GM12878 (cell line): ENCODE data around the gene COPS6. TPM values are rescaled to one million over a fixed set of nuclear protein-coding genes. Genes with fewer than 3 reads are reported as not detected.

ENCODE experiments used
- ATAC-seq: fragments of 200-7000 bp; cut with Tn5 transposase; 3 replicates; pipeline ENCODE4 v1.9.1; 2020; ENCODE audit warnings: mild to moderate bottlenecking, moderate library complexity
- BruUV-seq: library from RNA; stranded (reverse); fragments of 400-500 nt; replicated peaks from 2 replicates; lab custom pipeline; 2021; lab: Mats Ljungman, UMichigan
- CTCF ChIA-PET: fragments of 300-600 bp; sonication (Branson Sonifier 250); formaldehyde crosslinking; extraction: SDS; loops from one replicate; lab custom pipeline; 2021; ENCODE audit warnings: inconsistent platforms; lab: Yijun Ruan, JAX
- POLR2A ChIA-PET: fragments of 350-600 bp; formaldehyde crosslinking; extraction: SDS; loops from one replicate; lab custom pipeline; 2021; ENCODE audit warnings: inconsistent platforms; lab: Charles Lee
- RAD21 ChIA-PET: fragments of 300-600 bp; sonication (Branson Sonifier 250); formaldehyde crosslinking; loops from one replicate; lab custom pipeline; 2023; ENCODE audit warnings: antibody characterized with exemption; ENCODE audit not compliant: unreplicated experiment; lab: Charles Lee
- SMC1A ChIA-PET: fragments of 300-600 bp; sonication (Branson Sonifier 250); formaldehyde crosslinking; loops from one replicate; lab custom pipeline; 2023; ENCODE audit not compliant: unreplicated experiment, uncharacterized antibody; lab: Charles Lee
- DNase-seq: peaks from one replicate; pipeline ENCODE4 v3.0.0-alpha.2; 2011; ENCODE audit warnings: low read depth, low spot score
- FAIRE-seq: peaks from 3 replicates; lab custom pipeline; 2011; peaks lifted over from hg19 to GRCh38; lab: Jason Lieb, UNC
- H2AFZ ChIP-seq: 2 replicates; pipeline ENCODE4 v1.6.0; 2011; ENCODE audit warnings: low read depth, low read length, control low read depth; ENCODE audit not compliant: control insufficient read depth
- H3K27ac ChIP-seq: 2 replicates; pipeline ENCODE4 v1.5.1; 2011; ENCODE audit warnings: control low read depth; ENCODE audit not compliant: control insufficient read depth, insufficient read depth
- H3K27me3 ChIP-seq, 2 experiments: replicated peaks in 1 of 2; 2 replicates each; pipeline versions ENCODE4 v1.6.0 to v1.6.1; 2011; ENCODE audit warnings: low read length in 1 of 2; ENCODE audit not compliant: control insufficient read depth in 2 of 2, insufficient read depth in 2 of 2
- H3K36me3 ChIP-seq, 2 experiments: 2 replicates each; pipeline ENCODE4 v1.5.1; 2011; ENCODE audit warnings: low read length in 1 of 2; ENCODE audit not compliant: control insufficient read depth in 2 of 2, insufficient read depth in 2 of 2
- H3K4me1 ChIP-seq: 2 replicates; pipeline ENCODE4 v1.6.1; 2011; ENCODE audit warnings: mild to moderate bottlenecking, low read length, moderate library complexity, mixed read lengths; ENCODE audit not compliant: control insufficient read depth, insufficient read depth
- H3K4me2 ChIP-seq: 2 replicates; pipeline ENCODE4 v1.6.0; 2011; ENCODE audit warnings: control low read depth; ENCODE audit not compliant: control insufficient read depth, insufficient read depth
- H3K4me3 ChIP-seq: fragments of 200-600 bp; sonication (generic); 2 replicates; pipeline ENCODE4 v1.5.1; 2016
- H3K79me2 ChIP-seq: 2 replicates; pipeline ENCODE4 v1.6.0; 2011; ENCODE audit warnings: low read length; ENCODE audit not compliant: control insufficient read depth, insufficient read depth
- H3K9ac ChIP-seq: 2 replicates; pipeline ENCODE4 v1.8.0; 2011; ENCODE audit warnings: low read length, control low read depth, mixed read lengths; ENCODE audit not compliant: control insufficient read depth, insufficient read depth
- H3K9me3 ChIP-seq: replicated peaks from 3 replicates; pipeline ENCODE4 v1.5.1; 2011; ENCODE audit warnings: mild to moderate bottlenecking, low read length; ENCODE audit not compliant: control insufficient read depth, insufficient read depth
- H4K20me1 ChIP-seq: 2 replicates; pipeline ENCODE4 v1.6.0; 2011; ENCODE audit not compliant: control insufficient read depth, insufficient read depth
- EED ChIP-seq: sonication (generic); IDR thresholded peaks from 2 replicates; pipeline ENCODE4 v1.6.1; 2016; ENCODE audit warnings: antibody characterized with exemption, low read depth
- KLF5 ChIP-seq: fragments of 450-650 bp; IDR thresholded peaks from 2 replicates; pipeline ENCODE4 v1.6.1; 2014; ENCODE audit warnings: mild to moderate bottlenecking; ENCODE audit not compliant: partially characterized antibody
- NR2C1 ChIP-seq: fragments of 450-650 bp; IDR thresholded peaks from 2 replicates; pipeline ENCODE4 v1.6.1; 2017; ENCODE audit warnings: antibody characterized with exemption, mild to moderate bottlenecking, moderate library complexity
- POU2F2 ChIP-seq: IDR thresholded peaks from 3 replicates; pipeline ENCODE4 v1.6.1; 2011; ENCODE audit warnings: low read depth, mild to moderate bottlenecking, low read length, borderline replicate concordance
- RAD21 ChIP-seq: IDR thresholded peaks from 2 replicates; pipeline ENCODE4 v1.6.1; 2011; ENCODE audit warnings: mild to moderate bottlenecking, low read depth, low read length, moderate library complexity; ENCODE audit not compliant: insufficient read depth
- SMAD1 ChIP-seq: fragments of 450-650 bp; IDR thresholded peaks from 2 replicates; pipeline ENCODE4 v1.6.1; 2018; ENCODE audit warnings: mild to moderate bottlenecking, low read depth; ENCODE audit not compliant: partially characterized antibody
- TBL1XR1 ChIP-seq: IDR thresholded peaks from 2 replicates; pipeline ENCODE4 v1.6.1; 2012; ENCODE audit warnings: low read depth, low read length, improper control_type of control experiment
- TCF12 ChIP-seq: IDR thresholded peaks from 2 replicates; pipeline ENCODE4 v1.6.1; 2011; ENCODE audit warnings: low read depth, mild to moderate bottlenecking, low read length
- WGBS: methylation state at CpG from one replicate; pipeline ENCODE4 v1.1.6; 2016; ENCODE audit warnings: low lambda C conversion rate; ENCODE audit not compliant: insufficient replicate concordance, insufficient coverage; ENCODE audit errors: missing lambda C conversion rate; 5-methylcytosine and 5-hydroxymethylcytosine counted together
- in situ Hi-C: fragments of 300-500 bp; cut with MboI; formaldehyde crosslinking; loops from 9 replicates; pipeline ENCODE4 v1.14.3; 2018; ENCODE audit warnings: mixed read lengths
- intact Hi-C: fragments of 100-400 bp; cut with micrococcal nuclease; formaldehyde crosslinking; loops from one replicate; pipeline ENCODE4 v1.14.2; 2022; ENCODE audit not compliant: unreplicated experiment
- polyA plus RNA-seq, 11 experiments: library from polyadenylated mRNA; depleted of rRNA in 4 of 11; unstranded in 6 of 11; stranded (reverse) in 5 of 11; fragments of >200 nt; fragmentation: Nextera tagmentation in 4 of 11; fragmentation: Illumina TruSeq in 1 of 11; extraction: Ambion mirVana in 4 of 11; extraction: Trizol in 1 of 11; gene quantifications; 1 replicate in 1 of 11; 2 replicates in 10 of 11; pipeline versions ENCODE4 v1.2.1 to v1.2.3, GENCODE V29; 2011 to 2016; ENCODE audit warnings: inconsistent platforms in 2 of 11, missing spikeins in 2 of 11, low read depth in 1 of 11
- total RNA-seq, 4 experiments: library from RNA; depleted of rRNA in 3 of 4; stranded (reverse); fragments of >200 nt in 3 of 4; fragmentation: Illumina TruSeq in 1 of 4; extraction: Trizol in 1 of 4; gene quantifications; 2 replicates each; pipeline versions ENCODE4 v1.2.1 to v1.2.3, GENCODE V29; 2013 to 2021

Gene COPS6
- total and polyA plus RNA-seq, 10 of the 15 experiments (the other 5 are each of a cell fraction or from before 2014, with no cell fraction given): 28.5 to 182 (median 81.5) TPM

DNA sequence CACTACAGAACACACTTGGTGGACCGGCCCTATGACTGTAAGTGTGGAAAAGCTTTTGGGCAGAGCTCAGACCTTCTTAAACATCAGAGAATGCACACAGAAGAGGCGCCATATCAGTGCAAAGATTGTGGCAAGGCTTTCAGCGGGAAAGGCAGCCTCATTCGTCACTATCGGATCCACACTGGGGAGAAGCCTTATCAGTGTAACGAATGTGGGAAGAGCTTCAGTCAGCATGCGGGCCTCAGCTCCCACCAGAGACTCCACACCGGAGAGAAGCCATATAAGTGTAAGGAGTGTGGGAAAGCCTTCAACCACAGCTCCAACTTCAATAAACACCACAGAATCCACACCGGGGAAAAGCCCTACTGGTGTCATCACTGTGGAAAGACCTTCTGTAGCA, 24.6 kb upstream of the COPS6 start:
- Histone ChIP-seq H3K27me3 (no peaks in the 10 kb centered on the region), H3K4me2 (no peak overlapping the region), H3K4me3 (no peak overlapping the region), H3K4me1 (no peaks in the 10 kb centered on the region), H4K20me1 (no peaks in the 10 kb centered on the region), H2AFZ (no peak overlapping the region), H3K9me3 (no peaks in the 10 kb centered on the region), H3K36me3 (peaks cover 2 to 12% of the 10 kb centered on the region in 2 experiments; a peak in 2 of 4 replicates), H3K9ac (no peak overlapping the region), H3K27ac (no peak overlapping the region), H3K79me2 (no peaks in the 10 kb centered on the region)
- intact Hi-C loops: no loop called here
- TF ChIP-seq RAD21: no peak
- TF ChIP-seq SMAD1: no peak
- TF ChIP-seq POU2F2: no peak
- no peak for TF ChIP-seq TCF12
- no peak for TF ChIP-seq EED
- no peak for TF ChIP-seq KLF5
- TF ChIP-seq NR2C1: no peak
- no peak for TF ChIP-seq TBL1XR1
- DNase-seq (no peak), FAIRE-seq (no peak), ATAC-seq (no peak)
- ChIA-PET RAD21 (no interaction called here), SMC1A (interaction anchor here (0.6 kb wide), 1 partner anchor 10 kb away, joined by 3 read pairs; no protein-coding TSS in a partner anchor), POLR2A (interaction anchor here (1.0 kb wide), 1 partner anchor 12 kb away, joined by 3 read pairs; no protein-coding TSS in a partner anchor), CTCF (interaction anchor here (0.8 to 1.9 kb wide), 5 partner anchors 11 to 43 kb away, joined by 3 to 5 read pairs (median 3); no protein-coding TSS in a partner anchor)
- TSS peak; percentile 61 for BruUV-seq
- in situ Hi-C loops: no loop called here
- 98% methylated on average over 9 of the region's 9 CpGs for WGBS
